HCT116 (cell line): ENCODE measurements around the gene TDRD3. TPM values are rescaled to one million over a fixed set of nuclear protein-coding genes. Genes with fewer than 3 reads are reported as not detected.

Experiments
- ATAC-seq: fragments of 200-7000 bp; cut with Tn5 transposase; 2 replicates; pipeline ENCODE4 v1.9.1; 2020; ENCODE audit warnings: mild to moderate bottlenecking, moderate library complexity
- BruUV-seq: library from RNA; stranded (reverse); fragments of 400-500 nt; replicated peaks from 2 replicates; lab custom pipeline; 2021; lab: Mats Ljungman, UMichigan
- CTCF ChIA-PET: fragments of 300-600 bp; sonication (Branson Sonifier 250); formaldehyde crosslinking; loops from one replicate; lab custom pipeline; 2021; ENCODE audit warnings: antibody characterized with exemption; lab: Charles Lee
- POLR2A ChIA-PET: fragments of 300-600, 350-600 bp; sonication (Branson Sonifier 250); formaldehyde crosslinking; loops from one replicate; lab custom pipeline; 2021; ENCODE audit warnings: antibody characterized with exemption; lab: Charles Lee
- RAD21 ChIA-PET, 2 experiments: fragments of 300-600 bp; sonication (Branson Sonifier 250); formaldehyde crosslinking; loops; one replicate each; lab custom pipeline; 2023; ENCODE audit warnings: low total read pairs in 2 of 2; ENCODE audit not compliant: uncharacterized antibody in 2 of 2, unreplicated experiment in 2 of 2, low non-redundant PET in 1 of 2; lab: Charles Lee
- DNase-seq: peaks from one replicate; pipeline ENCODE4 v3.0.0-alpha.2; 2010; ENCODE audit warnings: low read depth, low spot score
- H2AFZ ChIP-seq: fragments of 200-600 bp; shearing (Covaris generic), sonication (generic); 2 replicates; pipeline ENCODE4 v1.6.1; 2017; ENCODE audit warnings: low read depth, mixed run types, mixed read lengths, antibody characterized with exemption, low read length; ENCODE audit not compliant: poor library complexity, severe bottlenecking
- H3K27ac ChIP-seq: 2 replicates; pipeline ENCODE4 v1.5.1; 2012; ENCODE audit warnings: low read depth, low read length
- H3K27me3 ChIP-seq: fragments of 200-600 bp; sonication (generic); 2 replicates; pipeline ENCODE4 v1.6.1; 2016; ENCODE audit warnings: mixed run types, low read length, mixed read lengths; ENCODE audit not compliant: insufficient read depth
- H3K36me3 ChIP-seq, 2 experiments: fragments of 200-500 bp in 1 of 2; fragments of 200-600 bp in 1 of 2; sonication (Bioruptor generic) in 1 of 2; sonication (generic) in 1 of 2; 2 replicates each; pipeline versions ENCODE4 v1.5.1 to v1.6.1; 2014 to 2016; ENCODE audit warnings: low read length in 2 of 2, inconsistent platforms in 1 of 2, mixed read lengths in 1 of 2, mixed run types in 1 of 2; ENCODE audit not compliant: insufficient read depth in 2 of 2, control insufficient read depth in 1 of 2
- H3K4me1 ChIP-seq, 2 experiments: fragments of 200-600 bp in 1 of 2; sonication (generic) in 1 of 2; 2 replicates each; pipeline versions ENCODE4 v1.5.1 to v1.6.1; 2012 to 2017; ENCODE audit warnings: low read length in 2 of 2, inconsistent platforms in 1 of 2, mild to moderate bottlenecking in 1 of 2, mixed read lengths in 1 of 2, mixed run types in 1 of 2, moderate library complexity in 1 of 2; ENCODE audit not compliant: insufficient read depth in 2 of 2, control insufficient read depth in 1 of 2
- H3K4me2 ChIP-seq: fragments of 200-600 bp; sonication (generic); 2 replicates; pipeline ENCODE4 v1.6.1; 2017; ENCODE audit warnings: mixed run types, low read length, mixed read lengths
- H3K4me3 ChIP-seq, 2 experiments: fragments of 200-600 bp in 1 of 2; sonication (generic) in 1 of 2; replicated peaks in 1 of 2; 2 replicates each; pipeline ENCODE4 v1.5.1; 2011 to 2016; ENCODE audit warnings: low read length in 2 of 2, control low read depth in 1 of 2, low read depth in 1 of 2, mild to moderate bottlenecking in 1 of 2, mixed read lengths in 1 of 2, mixed run types in 1 of 2
- H3K79me2 ChIP-seq: fragments of 200-600 bp; sonication (generic); 2 replicates; pipeline ENCODE4 v1.6.1; 2017; ENCODE audit warnings: mild to moderate bottlenecking, mixed run types, low read length, moderate library complexity, mixed read lengths; ENCODE audit not compliant: insufficient read depth
- H3K9ac ChIP-seq: fragments of 200-600 bp; sonication (generic); 2 replicates; pipeline ENCODE4 v1.6.1; 2016; ENCODE audit warnings: low read length, mixed read lengths
- H3K9me2 ChIP-seq: fragments of 200-600 bp; sonication (generic), shearing (Covaris generic); 2 replicates; pipeline ENCODE4 v1.6.1; 2017; ENCODE audit warnings: mixed run types, mild to moderate bottlenecking, moderate library complexity; ENCODE audit not compliant: insufficient read depth
- H3K9me3 ChIP-seq, 2 experiments: fragments of 200-500 bp in 1 of 2; fragments of 200-600 bp in 1 of 2; sonication (Bioruptor generic) in 1 of 2; sonication (generic) in 1 of 2; 2 replicates each; pipeline ENCODE4 v1.6.1; 2014 to 2017; ENCODE audit warnings: low read length in 2 of 2, mixed read lengths in 2 of 2, inconsistent platforms in 1 of 2, low read depth in 1 of 2, mild to moderate bottlenecking in 1 of 2, mixed run types in 1 of 2, moderate library complexity in 1 of 2; ENCODE audit not compliant: control insufficient read depth in 1 of 2, insufficient read depth in 1 of 2
- H4K20me1 ChIP-seq: fragments of 200-600 bp; sonication (generic), shearing (Covaris generic); 2 replicates; pipeline ENCODE4 v1.6.1; 2017; ENCODE audit warnings: mixed run types, mild to moderate bottlenecking, moderate library complexity; ENCODE audit not compliant: insufficient read depth
- CEBPB ChIP-seq: IDR thresholded peaks from 2 replicates; pipeline ENCODE4 v1.6.1; 2012; ENCODE audit warnings: low read depth
- CTCF ChIP-seq, 3 experiments: fragments of 200-600 bp in 1 of 3; sonication (generic) in 1 of 3; IDR thresholded peaks in 2 of 3; conservative IDR thresholded peaks in 1 of 3; 2 replicates each; pipeline ENCODE4 v1.5.1; 2012 to 2017; ENCODE audit warnings: low read depth in 2 of 3, low read length in 2 of 3, antibody characterized with exemption in 1 of 3, borderline replicate concordance in 1 of 3, control low read depth in 1 of 3, mild to moderate bottlenecking in 1 of 3, mixed read lengths in 1 of 3, mixed run types in 1 of 3, moderate library complexity in 1 of 3; ENCODE audit not compliant: insufficient read depth in 1 of 3
- EGR1 ChIP-seq: IDR thresholded peaks from 2 replicates; pipeline ENCODE4 v1.6.1; 2012; ENCODE audit warnings: low read depth
- EZH2 ChIP-seq: fragments of 200-600 bp; sonication (generic); IDR thresholded peaks from 2 replicates; pipeline ENCODE4 v1.6.1; 2017; ENCODE audit warnings: antibody characterized with exemption, mixed run types
- FOSL1 ChIP-seq: IDR thresholded peaks from 2 replicates; pipeline ENCODE4 v1.6.1; 2012; ENCODE audit warnings: low read depth
- MAX ChIP-seq: IDR thresholded peaks from 2 replicates; pipeline ENCODE4 v1.6.1; 2012
- POLR2AphosphoS5 ChIP-seq: IDR thresholded peaks from 2 replicates; pipeline ENCODE4 v1.6.1; 2011; ENCODE audit warnings: mild to moderate bottlenecking, low read depth, low read length, moderate library complexity
- SP1 ChIP-seq: IDR thresholded peaks from 2 replicates; pipeline ENCODE4 v1.6.1; 2012; ENCODE audit warnings: low read depth
- SRF ChIP-seq: IDR thresholded peaks from 2 replicates; pipeline ENCODE4 v1.6.1; 2012; ENCODE audit warnings: low read depth
- TCF7L2 ChIP-seq: IDR thresholded peaks from 2 replicates; pipeline ENCODE4 v1.7.0; 2011; ENCODE audit warnings: borderline replicate concordance, inconsistent platforms; ENCODE audit not compliant: insufficient read depth, insufficient read length; ENCODE audit errors: extremely low read depth
- YY1 ChIP-seq: IDR thresholded peaks from 2 replicates; pipeline ENCODE4 v1.6.1; 2011; ENCODE audit warnings: low read length, low read depth, moderate library complexity, mild to moderate bottlenecking; ENCODE audit not compliant: insufficient replicate concordance; ENCODE audit errors: extremely low read depth
- ZNF274 ChIP-seq: fragments of 200-500 bp; sonication (Bioruptor generic); IDR thresholded peaks from 2 replicates; pipeline ENCODE4 v1.6.1; 2014; ENCODE audit warnings: mild to moderate bottlenecking, low read depth, low read length, inconsistent platforms
- intact Hi-C: fragments of 100-400 bp; cut with micrococcal nuclease; formaldehyde crosslinking; loops from 2 replicates; pipeline ENCODE4 v1.10.0; 2022
- total RNA-seq: library from RNA; stranded (reverse); gene quantifications from one replicate; pipeline ENCODE4 v1.2.1, GENCODE V29; 2021; ENCODE audit not compliant: unreplicated experiment

TDRD3 gene
- total RNA-seq, 1 experiment from 2014 or later, result 16.9 TPM

- TF ChIP-seq TCF7L2, result no peak
- TF ChIP-seq CEBPB, result no peak
- TF ChIP-seq EZH2, result no peak
- TF ChIP-seq MAX, result no peak
- no peak for TF ChIP-seq SRF
- TF ChIP-seq EGR1, result no peak
- TF ChIP-seq SP1, result no peak
Measured at GRCh38 chr13:60417734-60418133, 20.7 kb downstream of the TDRD3 start (continued).

GRCh38 chr13:60418954-60419353, 21.9 kb downstream of the TDRD3 start:
- TF ChIP-seq YY1 (no peak), MAX (no peak), CTCF (IDR thresholded peaks at IDR 0.05 in 2 of 3, conservative IDR thresholded peaks at IDR 0.05 in 1 of 3; ENCODE audit: borderline replicate concordance in 1 of 3, insufficient read depth in 1 of 3, low read depth in 2 of 3, low read length in 2 of 3) (no peak), POLR2AphosphoS5 (no peak), SRF (no peak), FOSL1 (no peak), ZNF274 (no peak)
- Histone ChIP-seq H4K20me1 (no peaks in the 10 kb centered on the region), H3K4me1 (no peaks in the 10 kb centered on the region), H3K27ac (no peak overlapping the region), H3K9me3 (no peaks in the 10 kb centered on the region), H3K4me2 (no peak overlapping the region), H2AFZ (no peak overlapping the region), H3K27me3 (no peaks in the 10 kb centered on the region), H3K9me2 (no peaks in the 10 kb centered on the region), H3K4me3 (no peak overlapping the region), H3K36me3 (no peaks in the 10 kb centered on the region), H3K79me2 (peaks cover under 1% of the 10 kb centered on the region; the same call in 1 of the 2 replicates), H3K9ac (no peak overlapping the region)
- ChIA-PET POLR2A (no interaction called here), RAD21 (no interaction called here), CTCF (no interaction called here)
- ATAC-seq, result no peak
- DNase-seq, result no peak
- intact Hi-C loops, result no loop called here
- no TSS peak for BruUV-seq
